Naive thymus-derived CD4-positive, alpha-beta T cell (primary cell): ENCODE data around the gene ZNF468. TPM values are rescaled to one million over a fixed set of nuclear protein-coding genes. Genes with fewer than 3 reads are reported as not detected.
A peak's percentile ranks its signal among the peaks of the same experiment; 100 is the strongest.
"Not testable (repeated sequence)": the region's sequence is repeated elsewhere in the genome, so short reads cannot be mapped to it uniquely, and the experiment has no call there.

Experiments used
- ATAC-seq: fragments of 150-1000 bp; cut with Tn5 transposase; 2 replicates; pipeline ENCODE4 v1.10.0; 2021; ENCODE audit warnings: mild to moderate bottlenecking, moderate library complexity
- CTCF ChIA-PET: fragments of 350-600 bp; sonication (Branson Sonifier 250); formaldehyde crosslinking; loops from one replicate; lab custom pipeline; 2021; ENCODE audit warnings: antibody characterized with exemption; lab: Charles Lee
- POLR2A ChIA-PET: fragments of 350-600 bp; sonication (Branson Sonifier 250); formaldehyde crosslinking; loops from one replicate; lab custom pipeline; 2021; ENCODE audit warnings: antibody characterized with exemption, inconsistent platforms; lab: Charles Lee
- DNase-seq, 9 donors: peaks; one replicate each; pipeline versions ENCODE4 v3.0.0 to v3.0.0-alpha.2; 2020 to 2022; ENCODE audit warnings: mixed read lengths in 1 of 9
- H3K27ac ChIP-seq: one replicate; pipeline ENCODE4 v1.7.0; 2013; ENCODE audit warnings: mild to moderate bottlenecking, low read depth, low read length, moderate library complexity
- H3K27me3 ChIP-seq, 2 donors: one replicate each; pipeline ENCODE4 v1.7.0; 2013; ENCODE audit warnings: low read length in 2 of 2, mild to moderate bottlenecking in 2 of 2, moderate library complexity in 2 of 2; ENCODE audit not compliant: control insufficient read depth in 2 of 2, insufficient read depth in 2 of 2
- H3K36me3 ChIP-seq, 3 experiments: 1 replicate in 2 of 3; 2 replicates in 1 of 3; pipeline ENCODE4 v1.7.0; 2013; ENCODE audit warnings: low read length in 3 of 3, mild to moderate bottlenecking in 3 of 3, moderate library complexity in 1 of 3; ENCODE audit not compliant: insufficient read depth in 3 of 3, control insufficient read depth in 2 of 3
- H3K4me1 ChIP-seq, 2 donors: one replicate each; pipeline ENCODE4 v1.7.0; 2013; ENCODE audit warnings: low read length in 2 of 2, mild to moderate bottlenecking in 2 of 2, moderate library complexity in 1 of 2; ENCODE audit not compliant: control insufficient read depth in 2 of 2, insufficient read depth in 2 of 2
- H3K4me3 ChIP-seq: 2 replicates; pipeline ENCODE4 v1.7.0; 2013; ENCODE audit warnings: mild to moderate bottlenecking, low read length
- H3K9me3 ChIP-seq, 3 experiments: 1 replicate in 2 of 3; 2 replicates in 1 of 3; pipeline ENCODE4 v1.7.0; 2013; ENCODE audit warnings: low read length in 3 of 3; ENCODE audit not compliant: control insufficient read depth in 2 of 3
- H3K27ac Mint-ChIP-seq, 9 donors: one replicate each; pipeline ENCODE4 v1.8.0; 2020 to 2022; ENCODE audit warnings: mixed read lengths in 9 of 9, mild to moderate bottlenecking in 8 of 9, moderate library complexity in 5 of 9, inconsistent platforms in 2 of 9
- H3K27me3 Mint-ChIP-seq, 5 donors: one replicate each; pipeline ENCODE4 v1.8.0; 2021 to 2022; ENCODE audit warnings: mixed read lengths in 5 of 5, mild to moderate bottlenecking in 1 of 5
- H3K36me3 Mint-ChIP-seq, 5 donors: one replicate each; pipeline ENCODE4 v1.8.0; 2020 to 2022; ENCODE audit warnings: mixed read lengths in 5 of 5, mild to moderate bottlenecking in 3 of 5, inconsistent platforms in 1 of 5
- H3K4me1 Mint-ChIP-seq, 7 donors: one replicate each; pipeline ENCODE4 v1.8.0; 2020 to 2022; ENCODE audit warnings: mixed read lengths in 7 of 7, mild to moderate bottlenecking in 3 of 7, inconsistent platforms in 1 of 7
- H3K4me3 Mint-ChIP-seq, 10 donors: one replicate each; pipeline ENCODE4 v1.8.0; 2020 to 2022; ENCODE audit warnings: mild to moderate bottlenecking in 10 of 10, mixed read lengths in 10 of 10, moderate library complexity in 6 of 10, inconsistent platforms in 2 of 10
- H3K9me3 Mint-ChIP-seq, 11 donors: one replicate each; pipeline ENCODE4 v1.8.0; 2020 to 2022; ENCODE audit warnings: mixed read lengths in 11 of 11, mild to moderate bottlenecking in 4 of 11, inconsistent platforms in 1 of 11, moderate library complexity in 1 of 11
- intact Hi-C, 2 donors: fragments of 100-400 bp; cut with micrococcal nuclease; formaldehyde crosslinking; loops; one replicate each; pipeline ENCODE4 v1.15.1; 2023
- polyA plus RNA-seq, 2 donors: library from polyadenylated mRNA; unstranded; fragments of 300-500 nt; fragmentation: Illumina TruSeq; gene quantifications; one replicate each; pipeline ENCODE4 v1.2.3, GENCODE V29; 2021
- total RNA-seq, 6 experiments: library from RNA in 5 of 6; stranded (reverse) in 5 of 6; gene quantifications; 1 replicate in 5 of 6; 2 replicates in 1 of 6; pipeline ENCODE4 v1.2.3 and lab custom pipeline; 2021 to 2026

The ZNF468 gene
- total and polyA plus RNA-seq, 7 experiments from 2014 or later, result 10.7 to 26.7 (median 21.7) TPM

DNA sequence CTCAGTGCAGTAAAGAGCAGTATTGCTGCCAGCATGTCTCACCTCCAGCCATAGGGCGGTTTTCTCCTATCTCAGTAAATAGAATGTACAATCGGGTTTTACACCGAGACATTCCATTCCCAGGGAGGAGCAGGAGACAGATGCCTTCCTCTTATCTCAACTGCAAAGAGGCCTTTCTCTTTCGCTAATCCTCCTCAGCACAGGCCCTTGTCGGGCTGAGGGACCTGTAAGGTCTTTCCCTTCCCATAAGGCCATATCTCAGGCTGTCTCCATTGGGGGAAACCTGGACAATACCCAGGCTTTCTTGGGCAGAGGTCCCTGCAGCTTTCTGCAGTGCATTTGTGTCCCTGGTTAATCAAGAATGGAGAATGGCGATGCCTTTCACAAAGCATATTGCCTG is 15.6 kb upstream of the ZNF468 start:
- H3K4me1 Mint-ChIP-seq, H3K36me3 ChIP-seq, H3K4me3 ChIP-seq, ATAC-seq, H3K27ac ChIP-seq, intact Hi-C loops, POLR2A ChIA-PET, DNase-seq, H3K27ac Mint-ChIP-seq, H3K4me3 Mint-ChIP-seq, H3K4me1 ChIP-seq, CTCF ChIA-PET, H3K27me3 Mint-ChIP-seq, H3K27me3 ChIP-seq: not testable (repeated sequence)
- Mint-ChIP-seq H3K9me3 (peaks cover 23 to 88% (median 47%) of the 10 kb centered on the region in 11 donors), H3K36me3 (peaks cover 18 to 45% (median 23%) of the 10 kb centered on the region in 5 donors)
- H3K9me3 ChIP-seq, result peaks cover 0 to 38% (median 0%) of the 10 kb centered on the region in 3 experiments

DNA sequence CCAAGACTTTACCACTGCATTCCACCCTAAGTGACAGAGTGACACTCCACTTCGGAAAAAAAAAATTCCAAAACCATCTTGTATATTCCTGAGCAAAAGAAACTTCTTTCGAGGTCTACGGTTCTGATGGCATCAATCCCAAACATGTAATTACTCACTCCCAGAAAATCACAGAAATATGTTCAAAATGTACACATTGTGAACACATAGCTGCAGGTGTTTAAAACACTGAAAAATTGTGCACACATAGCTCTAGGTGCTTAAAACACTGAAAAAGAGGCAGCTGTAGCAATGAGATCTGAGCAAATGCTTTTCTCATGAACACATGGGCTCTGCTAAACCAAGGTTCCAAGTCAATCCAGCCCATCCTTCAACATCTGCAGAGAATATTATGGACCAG is 14.0 kb upstream of the ZNF468 start:
- POLR2A ChIA-PET, result interaction anchor here (0.6 kb wide), 1 partner anchor 58 kb away, joined by 3 read pairs; no protein-coding TSS in a partner anchor
- Mint-ChIP-seq H3K4me3 (no peak overlapping the region), H3K9me3 (peaks cover 17 to 83% (median 41%) of the 10 kb centered on the region in 11 donors), H3K4me1 (peaks cover 0 to 3% (median 0%) of the 10 kb centered on the region in 7 donors), H3K27me3 (no peaks in the 10 kb centered on the region), H3K36me3 (peaks cover 10 to 42% (median 19%) of the 10 kb centered on the region in 5 donors), H3K27ac (no peak overlapping the region)
- CTCF ChIA-PET, result interaction anchor here (0.6 kb wide), 1 partner anchor 1156 kb away, joined by 5 read pairs; no protein-coding TSS in a partner anchor
- Histone ChIP-seq H3K4me3 (no peak overlapping the region), H3K9me3 (peaks cover 0 to 23% (median 0%) of the 10 kb centered on the region in 3 experiments), H3K36me3 (no peaks in the 10 kb centered on the region), H3K27me3 (no peaks in the 10 kb centered on the region), H3K4me1 (no peaks in the 10 kb centered on the region), H3K27ac (no peak overlapping the region)
- intact Hi-C loops, result no loop called here
- DNase-seq, result no peak
- no peak for ATAC-seq

- H3K4me1 Mint-ChIP-seq, H3K4me3 ChIP-seq, ATAC-seq, H3K27ac ChIP-seq, DNase-seq, CTCF ChIA-PET, H3K27me3 Mint-ChIP-seq, H3K27ac Mint-ChIP-seq, H3K27me3 ChIP-seq, intact Hi-C loops, H3K9me3 ChIP-seq, H3K4me3 Mint-ChIP-seq, H3K36me3 ChIP-seq, POLR2A ChIA-PET, H3K4me1 ChIP-seq: not testable (repeated sequence)
- H3K36me3 Mint-ChIP-seq, result peaks cover 5 to 21% (median 15%) of the 10 kb centered on the region in 5 donors
- H3K9me3 Mint-ChIP-seq, result peaks cover 2 to 67% (median 20%) of the 10 kb centered on the region in 11 donors
These were observed 10.6 kb upstream of the ZNF468 start for GRCh38 chr19:52868031-52868430.

DNA sequence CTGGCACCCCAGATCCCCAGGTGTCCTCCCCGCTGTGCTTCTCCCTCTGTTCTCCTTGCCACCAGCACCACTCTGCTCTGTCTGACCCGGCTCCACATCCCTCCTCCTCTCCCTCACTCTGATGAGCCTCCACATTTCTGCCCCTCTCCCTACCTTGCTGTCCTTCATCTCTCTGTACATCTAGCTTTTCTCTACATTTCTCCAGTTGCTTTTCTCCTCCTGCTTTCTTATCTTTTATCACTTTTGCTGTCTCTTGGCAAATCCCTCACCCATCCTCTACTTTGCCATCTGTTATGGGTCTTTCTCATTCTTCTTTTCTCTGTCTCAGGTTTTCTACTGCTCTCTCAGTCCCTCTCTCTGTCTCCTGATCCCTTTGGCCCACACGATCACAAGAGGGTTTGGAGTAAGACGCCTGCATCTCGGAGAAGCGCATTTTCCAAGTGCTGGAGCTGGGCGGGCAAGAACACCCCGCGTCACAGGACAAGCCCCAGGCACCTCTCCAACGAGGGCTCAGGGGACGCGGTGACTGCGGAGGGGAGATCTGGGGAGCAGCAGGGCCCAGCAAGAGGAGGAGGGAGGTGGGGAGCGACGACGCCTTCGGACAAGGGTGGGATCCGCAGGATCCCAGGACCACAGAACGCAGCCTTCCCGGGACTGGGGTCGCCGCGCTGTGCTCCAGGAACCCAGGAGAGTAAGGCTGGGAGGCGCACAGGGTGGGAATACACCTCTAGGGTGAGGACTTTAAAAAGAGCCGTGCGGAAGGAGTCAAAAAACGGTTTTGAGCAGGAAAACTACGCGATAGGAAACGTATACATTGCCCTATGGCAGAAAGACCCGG is 660 bp downstream of the ZNF468 start:
- CTCF ChIA-PET, H3K27me3 Mint-ChIP-seq, H3K4me1 ChIP-seq, H3K27me3 ChIP-seq, H3K9me3 ChIP-seq, POLR2A ChIA-PET: not testable (repeated sequence)
- ATAC-seq (peak; percentile 35), DNase-seq (peak in 2 of 9 donors; percentile 4 to 5)
- Mint-ChIP-seq H3K27ac (peak overlapping the region; percentile 75 to 93 (median 91)), H3K9me3 (peaks cover under 1 to 52% (median 15%) of the 10 kb centered on the region in 11 donors), H3K4me3 (peak overlapping the region; percentile 90 to 97 (median 94)), H3K4me1 (peaks cover 15 to 39% (median 32%) of the 10 kb centered on the region in 7 donors), H3K36me3 (peaks cover 13 to 45% (median 38%) of the 10 kb centered on the region in 5 donors)
- intact Hi-C loops, result loop anchor here (1.0 to 5.0 kb wide), 12 partner anchors 35 to 539 kb away; partner anchors contain the start of genes ZNF611 (in 2 of the 2), ZNF816 (in 2 of the 2), ZNF160 (in 1 of the 2) and ZNF28 (in 1 of the 2)
- Histone ChIP-seq H3K36me3 (peaks cover 8 to 28% (median 8%) of the 10 kb centered on the region in 3 experiments), H3K27ac (peak overlapping the region; percentile 76), H3K4me3 (peak overlapping the region; percentile 89)

GRCh38 chr19:52847352-52847751 is 10.1 kb downstream of the ZNF468 start:
- H3K4me3 ChIP-seq, H3K4me3 Mint-ChIP-seq, H3K27me3 Mint-ChIP-seq, H3K27ac ChIP-seq, ATAC-seq, CTCF ChIA-PET, H3K27ac Mint-ChIP-seq, DNase-seq, POLR2A ChIA-PET, H3K27me3 ChIP-seq, H3K4me1 ChIP-seq, H3K4me1 Mint-ChIP-seq: not testable (repeated sequence)
- Mint-ChIP-seq H3K9me3 (peaks cover 6 to 95% (median 70%) of the 10 kb centered on the region in 11 donors), H3K36me3 (peaks cover 39 to 96% (median 89%) of the 10 kb centered on the region in 5 donors)
- H3K9me3 ChIP-seq, result peaks cover 0 to 66% (median 16%) of the 10 kb centered on the region in 3 experiments
- H3K36me3 ChIP-seq, result peaks cover 51 to 94% (median 55%) of the 10 kb centered on the region in 3 experiments
- intact Hi-C loops, result loop anchor here in 1 of 2 donors (5.0 kb wide), 1 partner anchor 330 kb away; no protein-coding TSS in a partner anchor

DNA sequence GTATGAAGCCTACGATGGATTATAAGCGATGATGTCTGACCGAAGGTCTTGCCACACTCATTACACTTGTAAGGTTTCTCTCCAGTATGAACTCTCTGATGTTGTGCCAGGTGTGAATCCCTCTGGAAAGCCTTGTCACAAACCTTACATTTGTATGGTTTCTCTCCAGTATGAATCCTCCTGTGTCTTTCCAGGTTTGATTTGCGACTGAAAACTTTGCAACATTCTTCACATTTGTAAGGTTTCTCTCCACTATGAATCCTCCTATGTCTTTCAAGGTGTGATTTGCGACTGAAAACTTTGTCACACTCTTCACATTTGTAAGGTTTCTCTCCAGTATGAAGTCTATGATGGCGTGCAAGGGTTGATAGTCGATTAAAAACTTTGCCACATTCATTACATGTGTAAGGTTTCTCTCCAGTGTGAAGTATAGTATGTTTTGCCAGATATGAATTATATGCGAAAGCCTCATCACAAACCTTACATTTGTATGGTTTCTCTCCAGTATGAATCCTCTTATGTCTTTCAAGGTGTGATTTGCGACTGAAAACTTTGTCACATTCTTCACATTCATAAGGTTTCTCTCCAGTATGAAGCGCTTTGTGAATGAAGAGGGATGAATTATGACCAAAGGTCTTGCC is 16.5 kb downstream of the ZNF468 start:
- H3K4me3 ChIP-seq, H3K27me3 ChIP-seq, H3K4me1 ChIP-seq, H3K4me1 Mint-ChIP-seq, H3K27me3 Mint-ChIP-seq, H3K27ac ChIP-seq, CTCF ChIA-PET, H3K27ac Mint-ChIP-seq, POLR2A ChIA-PET, intact Hi-C loops, ATAC-seq, DNase-seq: not testable (repeated sequence)
- Mint-ChIP-seq H3K36me3 (peaks cover 51 to 90% (median 84%) of the 10 kb centered on the region in 5 donors), H3K4me3 (peak overlapping the region in 1 of 10 donors; percentile 13), H3K9me3 (peaks cover 12 to 100% (median 86%) of the 10 kb centered on the region in 11 donors)
- peaks cover 4 to 92% (median 45%) of the 10 kb centered on the region in 3 experiments for H3K9me3 ChIP-seq
- H3K36me3 ChIP-seq, result peaks cover 43 to 66% (median 51%) of the 10 kb centered on the region in 3 experiments
